Measurements from ENCODE around the gene STAT5B. TPM values are rescaled to one million over a fixed set of nuclear protein-coding genes. Genes with fewer than 3 reads are reported as not detected.

The STAT5B gene
- total and polyA plus RNA-seq, 9 of the 15 experiments (the other 6 are each of a cell fraction or from before 2014, with no cell fraction given): 20.8 to 176 (median 92.4) TPM

DNA sequence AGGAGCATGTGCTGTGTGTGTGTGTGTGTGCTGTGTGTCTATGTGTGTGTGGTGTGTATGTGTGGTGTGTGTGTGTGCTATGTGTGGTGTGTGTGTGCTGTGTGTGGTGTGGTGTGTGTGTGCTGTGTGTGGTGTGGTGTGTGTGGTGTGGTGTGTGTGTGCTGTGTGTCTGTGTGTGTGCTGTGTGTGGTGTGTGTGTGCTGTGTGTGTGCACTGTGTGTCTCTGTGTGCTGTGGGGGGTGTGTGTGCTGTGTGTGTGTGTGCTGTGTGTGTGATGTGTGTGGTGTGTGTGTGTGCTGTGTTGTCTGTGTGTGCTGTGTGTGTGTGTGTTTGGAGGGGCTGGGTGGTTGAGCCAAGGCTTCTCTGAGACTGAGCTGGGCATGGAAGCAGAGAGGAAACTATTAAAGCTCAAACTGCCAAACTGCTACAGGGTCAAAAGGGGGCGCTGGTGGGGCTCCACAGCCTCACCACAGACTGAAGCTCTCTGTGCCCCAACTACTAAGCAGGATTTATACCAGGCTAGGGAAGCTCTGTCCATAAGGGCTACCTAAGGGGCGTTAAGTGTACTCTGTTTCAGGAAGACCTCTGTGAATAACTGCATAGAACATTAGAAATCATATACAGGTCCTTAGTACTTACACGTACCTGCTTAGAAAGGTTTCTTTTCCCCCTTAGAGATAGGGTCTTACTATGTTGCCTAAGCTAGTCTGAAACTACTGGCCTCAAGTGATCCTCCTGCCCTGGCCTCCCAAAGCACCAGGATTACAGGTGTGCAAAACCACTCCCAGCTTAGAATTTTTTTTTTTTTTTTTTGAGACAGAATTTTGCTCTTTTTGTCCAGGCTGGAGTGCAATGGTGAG is 54.1 kb downstream of the STAT5B start:
- Histone ChIP-seq H3K27ac (ENCODE audit: extremely low read depth, low read depth, low read length) (peak overlapping the region; percentile 18; the same call in 1 of the 3 replicates), H3K79me2 (ENCODE audit: control insufficient read depth, insufficient read depth, low read length) (peaks cover 3% of the 10 kb centered on the region; the same call in 2 of the 3 replicates), H3K9ac (ENCODE audit: insufficient read depth in 1 of 2, low read depth in 2 of 2, low read length in 2 of 2) (no peak overlapping the region), H4K20me1 (replicated peaks; ENCODE audit: control insufficient read depth, insufficient read depth, low read length) (no peaks in the 10 kb centered on the region), H2AFZ (ENCODE audit: low read depth, low read length) (no peak overlapping the region), H3K27me3 (ENCODE audit: control insufficient read depth in 2 of 2, insufficient read depth in 2 of 2, low read length in 2 of 2) (no peaks in the 10 kb centered on the region), H3K9me1 (ENCODE audit: control insufficient read depth, insufficient read depth, low read length) (no peaks in the 10 kb centered on the region), H3K4me1 (replicated peaks in 1 of 2; ENCODE audit: control insufficient read depth in 2 of 2, insufficient read depth in 2 of 2, low read length in 2 of 2) (peaks cover 0 to 3% of the 10 kb centered on the region in 2 experiments; a peak in 1 of 5 replicates), H3K4me3 (no peak overlapping the region), H3K4me2 (ENCODE audit: insufficient read depth, low read length) (no peak overlapping the region), H3K9me3 (replicated peaks; ENCODE audit: control insufficient read depth, insufficient read depth, low read depth, low read length) (no peaks in the 10 kb centered on the region), H3K36me3 (ENCODE audit: control insufficient read depth, insufficient read depth, low read length) (peaks cover 81% of the 10 kb centered on the region)
- BruUV-seq (replicated peaks): no TSS peak
- intact Hi-C loops (cut with micrococcal nuclease): loop anchor here (10.0 kb wide), 2 partner anchors 93 to 183 kb away; no protein-coding TSS in a partner anchor
- peak; percentile 28 to 80 (median 54) for DNase-seq (ENCODE audit: extremely low read depth in 1 of 4, low spot score in 3 of 4)
- 57% methylated on average over 3 of the region's 3 CpGs for WGBS (ENCODE audit: insufficient coverage, low coverage, missing lambda C conversion rate)
- in situ Hi-C loops (cut with MboI): loop anchor here (10.0 kb wide), 1 partner anchor 183 kb away; no protein-coding TSS in a partner anchor
- peak; percentile 74 for FAIRE-seq
- peak; percentile 96 for ATAC-seq
- ChIA-PET POLR2A (interaction anchor here (0.6 to 2.0 kb wide), 13 partner anchors 11 to 206 kb away, joined by 3 to 7 read pairs (median 3); partner anchors contain the start of gene STAT5A), CTCF (ENCODE audit: low intra/inter-chr PET ratio) (interaction anchor here (1.2 kb wide), 2 partner anchors 89 to 101 kb away, joined by 3 read pairs; no protein-coding TSS in a partner anchor)
- TF ChIP-seq GABPA (tag; conservative IDR thresholded peaks at IDR 0.05; ENCODE audit: low read depth) (no peak), HNRNPLL (IDR thresholded peaks at IDR 0.05; ENCODE audit: low read depth, low read length, poor library complexity, severe bottlenecking) (no peak), TRIM24 (IDR thresholded peaks at IDR 0.05) (peak in 1 of 2 experiments; percentile 31; a peak in 1 of 4 replicates), SMARCB1 (IDR thresholded peaks at IDR 0.05; ENCODE audit: insufficient read length, low read depth) (no peak), THRAP3 (IDR thresholded peaks at IDR 0.05; ENCODE audit: borderline replicate concordance) (no peak), ZBTB7A (IDR thresholded peaks at IDR 0.05; ENCODE audit: borderline replicate concordance, control insufficient read depth, low read depth, low read length) (no peak), HNRNPH1 (optimal IDR thresholded peaks at IDR 0.05; ENCODE audit: low read depth, low read length) (no peak), ATF7 (IDR thresholded peaks at IDR 0.05) (no peak; the same call in 1 of the 2 replicates), ZNF695 (CRISPR knock-in tag; IDR thresholded peaks at IDR 0.05) (no peak), HNRNPL (IDR thresholded peaks at IDR 0.05; ENCODE audit: low read depth, low read length) (no peak), KAT8 (IDR thresholded peaks at IDR 0.05; ENCODE audit: low read depth) (no peak), SUPT5H (IDR thresholded peaks at IDR 0.05) (peak; percentile 58), KDM5B (IDR thresholded peaks at IDR 0.05; ENCODE audit: insufficient replicate concordance, low read depth, low read length) (no peak), BCOR (IDR thresholded peaks at IDR 0.05) (peak; percentile 49), NCOA4 (IDR thresholded peaks at IDR 0.05; ENCODE audit: partially characterized antibody) (peak; percentile 53), NR2C2 (CRISPR knock-in tag; IDR thresholded peaks at IDR 0.05) (no peak), NR2C2 (tag; IDR thresholded peaks at IDR 0.05) (no peak), XRCC4 (IDR thresholded peaks at IDR 0.05; ENCODE audit: extremely low read depth, insufficient read depth, insufficient read length) (no peak)
- TF ChIP-seq, protein P1, sequence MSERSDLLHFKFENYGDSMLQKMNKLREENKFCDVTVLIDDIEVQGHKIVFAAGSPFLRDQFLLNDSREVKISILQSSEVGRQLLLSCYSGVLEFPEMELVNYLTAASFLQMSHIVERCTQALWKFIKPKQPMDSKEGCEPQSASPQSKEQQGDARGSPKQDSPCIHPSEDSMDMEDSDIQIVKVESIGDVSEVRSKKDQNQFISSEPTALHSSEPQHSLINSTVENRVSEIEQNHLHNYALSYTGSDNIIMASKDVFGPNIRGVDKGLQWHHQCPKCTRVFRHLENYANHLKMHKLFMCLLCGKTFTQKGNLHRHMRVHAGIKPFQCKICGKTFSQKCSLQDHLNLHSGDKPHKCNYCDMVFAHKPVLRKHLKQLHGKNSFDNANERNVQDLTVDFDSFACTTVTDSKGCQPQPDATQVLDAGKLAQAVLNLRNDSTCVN (CRISPR knock-in tag; IDR thresholded peaks at IDR 0.05): peak; percentile 94
- TF ChIP-seq, protein P2, sequence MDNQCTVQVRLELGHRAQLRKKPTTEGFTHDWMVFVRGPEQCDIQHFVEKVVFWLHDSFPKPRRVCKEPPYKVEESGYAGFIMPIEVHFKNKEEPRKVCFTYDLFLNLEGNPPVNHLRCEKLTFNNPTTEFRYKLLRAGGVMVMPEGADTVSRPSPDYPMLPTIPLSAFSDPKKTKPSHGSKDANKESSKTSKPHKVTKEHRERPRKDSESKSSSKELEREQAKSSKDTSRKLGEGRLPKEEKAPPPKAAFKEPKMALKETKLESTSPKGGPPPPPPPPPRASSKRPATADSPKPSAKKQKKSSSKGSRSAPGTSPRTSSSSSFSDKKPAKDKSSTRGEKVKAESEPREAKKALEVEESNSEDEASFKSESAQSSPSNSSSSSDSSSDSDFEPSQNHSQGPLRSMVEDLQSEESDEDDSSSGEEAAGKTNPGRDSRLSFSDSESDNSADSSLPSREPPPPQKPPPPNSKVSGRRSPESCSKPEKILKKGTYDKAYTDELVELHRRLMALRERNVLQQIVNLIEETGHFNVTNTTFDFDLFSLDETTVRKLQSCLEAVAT (IDR thresholded peaks at IDR 0.05): peak; percentile 56 to 72; a peak in 1 of 4 replicates

Data from K562 (cell line).